ENCODE data around the gene UNC5B. TPM values are rescaled to one million over a fixed set of nuclear protein-coding genes. Genes with fewer than 3 reads are reported as not detected.

The UNC5B gene
- total RNA-seq, 4 donors from 2014 or later = 3.9 to 7.1 (median 5.7) TPM

- no peak for TF ChIP-seq POLR2A (IDR thresholded peaks at IDR 0.05)
- TF ChIP-seq, protein P1, sequence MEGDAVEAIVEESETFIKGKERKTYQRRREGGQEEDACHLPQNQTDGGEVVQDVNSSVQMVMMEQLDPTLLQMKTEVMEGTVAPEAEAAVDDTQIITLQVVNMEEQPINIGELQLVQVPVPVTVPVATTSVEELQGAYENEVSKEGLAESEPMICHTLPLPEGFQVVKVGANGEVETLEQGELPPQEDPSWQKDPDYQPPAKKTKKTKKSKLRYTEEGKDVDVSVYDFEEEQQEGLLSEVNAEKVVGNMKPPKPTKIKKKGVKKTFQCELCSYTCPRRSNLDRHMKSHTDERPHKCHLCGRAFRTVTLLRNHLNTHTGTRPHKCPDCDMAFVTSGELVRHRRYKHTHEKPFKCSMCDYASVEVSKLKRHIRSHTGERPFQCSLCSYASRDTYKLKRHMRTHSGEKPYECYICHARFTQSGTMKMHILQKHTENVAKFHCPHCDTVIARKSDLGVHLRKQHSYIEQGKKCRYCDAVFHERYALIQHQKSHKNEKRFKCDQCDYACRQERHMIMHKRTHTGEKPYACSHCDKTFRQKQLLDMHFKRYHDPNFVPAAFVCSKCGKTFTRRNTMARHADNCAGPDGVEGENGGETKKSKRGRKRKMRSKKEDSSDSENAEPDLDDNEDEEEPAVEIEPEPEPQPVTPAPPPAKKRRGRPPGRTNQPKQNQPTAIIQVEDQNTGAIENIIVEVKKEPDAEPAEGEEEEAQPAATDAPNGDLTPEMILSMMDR (IDR thresholded peaks at IDR 0.05) = no peak
- H3K27ac ChIP-seq = peak overlapping the region in 1 of 3 donors; percentile 74
- 72 to 77% methylated on average over 10 of the region's 10 CpGs for WGBS, 2 donors
- DNase-seq = no peak
- H3K36me3 ChIP-seq = no peaks in the 10 kb centered on the region
- no peaks in the 10 kb centered on the region for H3K9me3 ChIP-seq
- H3K27me3 ChIP-seq = no peaks in the 10 kb centered on the region
- H3K4me3 ChIP-seq (replicated peaks in 1 of 3) = no peak overlapping the region
- intact Hi-C loops (cut with DNase I) = no loop called here
- H3K4me1 ChIP-seq = peaks cover 0 to 22% of the 10 kb centered on the region in 2 donors
These were observed 80.5 kb downstream of the UNC5B start for GRCh38 chr10:71292624-71293445.

- DNase-seq = peak; percentile 24 to 40
- no peaks in the 10 kb centered on the region for H3K36me3 ChIP-seq
- WGBS, 2 donors = 85 to 89% methylated on average over 16 to 18 of the region's 19 CpGs
- H3K4me3 ChIP-seq (replicated peaks in 1 of 3) = no peak overlapping the region
- TF ChIP-seq, protein P1 (IDR thresholded peaks at IDR 0.05) = no peak
- TF ChIP-seq POLR2A (IDR thresholded peaks at IDR 0.05) = no peak
- peaks cover 0 to 22% of the 10 kb centered on the region in 2 donors for H3K4me1 ChIP-seq
- intact Hi-C loops (cut with DNase I) = no loop called here
- H3K27ac ChIP-seq = peak overlapping the region in 2 of 3 donors; percentile 50 to 74
- H3K27me3 ChIP-seq = no peaks in the 10 kb centered on the region
- H3K9me3 ChIP-seq = no peaks in the 10 kb centered on the region
These were observed 81.2 kb downstream of the UNC5B start for GRCh38 chr10:71293446-71294084.

- Histone ChIP-seq H3K27ac (peak overlapping the region in 2 of 3 donors; percentile 50 to 74), H3K9me3 (no peaks in the 10 kb centered on the region), H3K4me3 (replicated peaks in 1 of 3) (no peak overlapping the region), H3K27me3 (no peaks in the 10 kb centered on the region), H3K36me3 (no peaks in the 10 kb centered on the region), H3K4me1 (peaks cover 0 to 22% of the 10 kb centered on the region in 2 donors)
- intact Hi-C loops (cut with DNase I) = no loop called here
- peak; percentile 79 for DNase-seq
- WGBS, 2 donors = 40 to 49% methylated on average over 6 of the region's 6 CpGs
- no peak for TF ChIP-seq POLR2A (IDR thresholded peaks at IDR 0.05)
- TF ChIP-seq, protein P1 (IDR thresholded peaks at IDR 0.05) = no peak
These were observed 81.8 kb downstream of the UNC5B start for GRCh38 chr10:71294091-71294561.

GRCh38 chr10:71294856-71295255 is 82.5 kb downstream of the UNC5B start:
- intact Hi-C loops (cut with DNase I) = no loop called here
- H3K27ac ChIP-seq = no peak overlapping the region
- 82 to 87% methylated on average over 4 of the region's 4 CpGs for WGBS, 2 donors
- H3K27me3 ChIP-seq = no peaks in the 10 kb centered on the region
- peaks cover 0 to 22% of the 10 kb centered on the region in 2 donors for H3K4me1 ChIP-seq
- DNase-seq = no peak
- H3K9me3 ChIP-seq = no peaks in the 10 kb centered on the region
- no peak for TF ChIP-seq POLR2A (IDR thresholded peaks at IDR 0.05)
- TF ChIP-seq, protein P1 (IDR thresholded peaks at IDR 0.05) = no peak
- no peak overlapping the region for H3K4me3 ChIP-seq (replicated peaks in 1 of 3)
- H3K36me3 ChIP-seq = no peaks in the 10 kb centered on the region

- TF ChIP-seq, protein P1 (IDR thresholded peaks at IDR 0.05) = no peak
- TF ChIP-seq POLR2A (IDR thresholded peaks at IDR 0.05) = no peak
- intact Hi-C loops (cut with DNase I) = no loop called here
- no peaks in the 10 kb centered on the region for H3K36me3 ChIP-seq
These were observed 83.3 kb downstream of the UNC5B start for GRCh38 chr10:71295641-71296040.

More at GRCh38 chr10:71295641-71296040, 83.3 kb downstream of the UNC5B start:
- DNase-seq = no peak
- no peaks in the 10 kb centered on the region for H3K27me3 ChIP-seq
- H3K4me3 ChIP-seq (replicated peaks in 1 of 3) = no peak overlapping the region
- H3K9me3 ChIP-seq = no peaks in the 10 kb centered on the region
- H3K4me1 ChIP-seq = peaks cover 0 to 22% of the 10 kb centered on the region in 2 donors
- no peak overlapping the region for H3K27ac ChIP-seq
- 81 to 85% methylated on average over 8 to 9 of the region's 9 CpGs for WGBS, 2 donors

Data from thyroid gland (tissue), 4 donors.